NCI-H2029 (cell line): ENCODE results near the gene CENPS.
"Not testable (repeated sequence)": the region's sequence is repeated elsewhere in the genome, so short reads cannot be mapped to it uniquely, and the experiment has no call there.

Experiments used
- DNase-seq: peaks from one replicate; lab custom pipeline; 2025; lab: John Stamatoyannopoulos, UW

Gene CENPS

DNA sequence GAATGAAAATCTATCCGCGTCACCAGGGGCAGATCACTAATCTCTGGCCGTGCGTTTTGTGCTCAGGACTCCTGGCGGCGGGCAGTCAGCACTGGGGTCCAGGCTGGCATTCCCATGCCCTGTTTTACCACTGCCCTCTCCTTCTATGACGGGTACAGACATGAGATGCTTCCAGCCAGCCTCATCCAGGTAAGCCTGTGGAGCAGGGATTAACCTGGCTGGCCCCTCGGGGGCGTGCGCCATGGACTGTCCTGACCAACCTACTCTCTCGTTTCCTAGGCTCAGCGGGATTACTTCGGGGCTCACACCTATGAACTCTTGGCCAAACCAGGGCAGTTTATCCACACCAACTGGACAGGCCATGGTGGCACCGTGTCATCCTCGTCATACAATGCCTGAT is 10.9 kb upstream of the CENPS start:
- no peak for DNase-seq

DNA sequence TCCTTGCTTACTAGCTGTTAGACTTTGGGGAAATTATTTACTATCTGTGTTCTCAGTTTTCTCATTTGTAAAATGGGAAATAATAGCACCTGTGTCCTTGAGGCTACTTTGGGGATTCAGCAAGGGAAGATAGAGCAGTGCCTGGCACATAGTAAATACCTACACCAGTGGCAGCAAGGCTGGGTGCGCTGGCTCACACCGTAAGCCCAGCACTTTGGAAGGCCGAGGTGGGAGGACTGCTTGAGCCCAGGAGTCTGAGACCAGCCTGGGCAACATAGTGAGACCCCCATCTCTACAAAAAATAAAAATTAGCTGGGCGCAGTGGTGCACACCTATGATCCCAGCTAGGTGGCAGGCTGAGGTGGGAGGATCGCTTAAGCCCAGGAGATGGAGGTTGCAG is 8.6 kb upstream of the CENPS start:
- DNase-seq: no peak

- no peak for DNase-seq
These were observed 6.2 kb upstream of the CENPS start for GRCh38 chr1:10424034-10424433.

DNA sequence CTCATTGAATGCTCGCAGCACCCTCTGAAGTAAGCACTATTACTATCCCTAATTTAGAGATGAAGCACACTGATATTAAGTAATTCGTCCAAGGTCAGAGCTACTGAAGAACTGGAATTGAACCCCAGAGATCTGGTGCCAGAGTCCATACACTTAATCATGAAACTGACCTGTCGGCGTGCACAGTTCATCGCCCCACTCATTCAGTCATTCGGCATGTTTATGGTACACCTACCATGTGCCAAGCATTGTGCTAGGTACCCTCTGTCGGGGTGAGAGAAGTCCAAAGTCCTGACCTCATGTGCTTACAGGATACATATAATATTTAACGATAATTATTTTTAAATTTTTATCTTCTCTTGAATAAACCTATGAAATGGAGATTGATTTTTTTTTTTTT is 5.6 kb upstream of the CENPS start:
- DNase-seq: no peak

DNA sequence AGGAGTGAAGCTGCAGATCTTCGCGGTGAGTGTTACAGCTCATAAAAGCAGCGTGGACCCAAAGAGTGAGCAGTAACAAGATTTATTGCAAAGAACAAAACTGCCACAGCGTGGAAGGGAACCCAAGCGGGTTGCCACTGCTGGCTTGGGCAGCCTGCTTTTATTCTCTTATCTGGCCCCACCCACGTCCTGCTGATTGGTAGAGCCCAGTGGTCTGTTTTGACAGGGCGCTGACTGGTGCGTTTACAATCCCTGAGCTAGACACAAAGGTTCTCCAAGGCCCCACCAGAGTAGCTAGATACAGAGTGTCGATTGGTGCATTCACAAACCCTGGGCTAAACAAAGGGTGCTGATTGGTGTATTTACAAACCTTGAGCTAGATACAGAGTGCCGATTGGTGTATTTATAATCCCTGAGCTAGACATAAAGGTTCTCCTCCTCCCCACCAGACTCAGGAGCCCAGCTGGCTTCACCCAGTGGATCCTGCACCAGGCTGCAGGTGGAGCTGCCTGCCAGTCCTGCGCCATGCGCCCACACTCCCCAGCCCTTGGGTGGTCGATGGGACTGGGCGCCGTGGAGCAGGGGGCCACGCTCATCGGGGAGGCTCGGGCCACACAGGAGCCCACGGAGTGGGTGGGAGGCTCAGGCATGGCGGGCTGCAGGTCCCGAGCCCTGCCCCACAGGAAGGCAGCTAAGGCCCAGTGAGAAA is 4.3 kb upstream of the CENPS start:
- not testable (repeated sequence) for DNase-seq

DNA sequence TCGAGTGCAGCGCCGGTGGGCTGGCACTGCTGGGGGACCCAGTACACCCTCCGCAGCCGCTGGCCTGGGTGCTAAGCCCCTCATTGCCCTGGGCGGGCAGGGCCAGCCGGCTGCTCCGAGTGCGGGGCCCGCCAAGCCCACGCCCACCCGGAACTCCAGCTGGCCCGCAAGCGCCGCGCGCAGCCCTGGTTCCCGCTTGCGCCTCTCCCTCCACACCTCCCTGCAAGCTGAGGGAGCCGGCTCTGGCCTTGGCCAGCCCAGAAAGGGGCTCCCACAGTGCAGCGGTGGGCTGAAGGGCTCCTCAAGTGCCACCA is 3.7 kb upstream of the CENPS start:
- DNase-seq: not testable (repeated sequence)

- DNase-seq: no peak
These were observed 1.2 kb upstream of the CENPS start for GRCh38 chr1:10428984-10429383.

- no peak for DNase-seq
These were observed 391 bp upstream of the CENPS start for GRCh38 chr1:10429868-10430215.

GRCh38 chr1:10431070-10431730 is 967 bp downstream of the CENPS start:
- peak; percentile 21 for DNase-seq

- no peak for DNase-seq
These were observed 2.9 kb downstream of the CENPS start for GRCh38 chr1:10432910-10433700.

DNA sequence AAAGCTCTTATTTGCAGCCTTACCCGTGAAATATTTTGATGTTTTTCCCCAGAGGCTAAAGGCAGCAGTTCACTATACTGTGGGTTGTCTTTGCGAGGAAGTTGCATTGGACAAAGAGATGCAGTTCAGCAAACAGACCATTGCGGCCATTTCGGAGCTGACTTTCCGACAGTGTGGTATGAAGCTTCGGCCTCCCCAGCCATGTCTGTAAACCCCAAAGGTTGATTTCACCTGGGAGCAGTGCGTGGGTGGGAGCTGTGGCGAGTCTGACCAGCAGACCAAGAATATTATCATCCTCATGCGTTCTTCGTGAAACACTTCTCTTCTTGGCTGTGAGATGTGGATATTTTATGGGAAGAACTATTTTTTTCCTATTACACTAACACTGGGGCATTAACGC is 3.6 kb downstream of the CENPS start:
- DNase-seq: no peak

DNA sequence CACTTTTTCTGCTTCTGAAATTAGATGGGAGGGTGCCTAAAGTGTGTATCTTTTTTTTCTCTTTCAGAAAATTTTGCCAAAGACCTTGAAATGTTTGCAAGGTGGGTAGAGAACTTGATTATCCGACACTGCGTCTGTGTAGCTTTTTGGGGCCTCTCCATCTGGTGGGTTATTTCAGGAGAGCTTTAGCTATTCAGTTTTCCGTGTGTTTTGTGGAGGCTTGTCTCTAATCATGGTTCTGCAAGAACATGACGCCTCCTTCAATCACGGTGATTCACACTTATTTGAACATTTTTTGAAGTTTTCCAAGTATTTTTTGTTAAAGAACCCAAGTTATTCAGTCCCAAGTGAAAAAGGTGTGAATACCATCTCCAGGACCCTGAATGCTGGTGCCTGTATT is 4.4 kb downstream of the CENPS start:
- no peak for DNase-seq

DNA sequence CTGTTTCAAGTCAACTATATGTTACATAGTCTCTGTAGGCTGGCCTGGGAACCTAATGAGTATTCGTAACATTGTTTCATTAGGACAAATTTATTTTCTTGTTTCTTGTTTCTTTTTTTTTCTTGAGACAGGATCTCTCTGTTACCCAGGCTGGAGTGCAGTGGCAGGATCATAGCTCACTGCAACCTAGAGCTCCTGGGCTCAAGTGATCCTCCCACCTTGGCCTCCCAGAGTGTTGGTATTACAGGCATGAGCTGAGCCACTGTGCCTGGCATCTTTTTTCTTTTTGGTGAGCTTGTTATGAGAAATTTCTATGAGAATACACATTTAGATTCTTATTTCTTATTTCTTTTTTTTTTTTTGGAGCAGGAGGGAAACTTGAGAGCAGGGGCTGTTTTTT is 6.8 kb downstream of the CENPS start:
- no peak for DNase-seq

GRCh38 chr1:10438677-10439163 is 8.5 kb downstream of the CENPS start:
- DNase-seq: peak; percentile 27

GRCh38 chr1:10440305-10440704 is 10.1 kb downstream of the CENPS start:
- no peak for DNase-seq

GRCh38 chr1:10440794-10441193 is 10.6 kb downstream of the CENPS start:
- DNase-seq: no peak

DNA sequence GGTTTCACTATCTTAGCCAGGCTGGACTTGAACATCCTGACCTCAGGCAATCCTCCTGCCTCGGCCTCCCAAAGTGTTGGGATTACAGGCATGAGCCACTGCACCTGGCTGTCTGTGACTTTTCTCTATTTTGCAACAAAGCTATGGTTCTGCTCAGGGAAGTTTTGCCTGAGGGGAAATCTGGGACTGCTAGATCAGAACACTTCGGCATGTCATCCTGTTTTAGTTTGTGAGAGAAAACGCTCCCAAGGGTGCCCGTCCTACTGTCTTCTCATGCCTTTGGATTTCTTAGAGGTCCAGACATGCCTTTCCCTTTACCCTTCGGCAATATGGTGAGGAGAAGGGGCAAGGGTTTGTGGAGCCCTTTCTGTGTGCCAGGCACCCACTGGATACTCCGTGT is 14.0 kb downstream of the CENPS start:
- DNase-seq: no peak

DNA sequence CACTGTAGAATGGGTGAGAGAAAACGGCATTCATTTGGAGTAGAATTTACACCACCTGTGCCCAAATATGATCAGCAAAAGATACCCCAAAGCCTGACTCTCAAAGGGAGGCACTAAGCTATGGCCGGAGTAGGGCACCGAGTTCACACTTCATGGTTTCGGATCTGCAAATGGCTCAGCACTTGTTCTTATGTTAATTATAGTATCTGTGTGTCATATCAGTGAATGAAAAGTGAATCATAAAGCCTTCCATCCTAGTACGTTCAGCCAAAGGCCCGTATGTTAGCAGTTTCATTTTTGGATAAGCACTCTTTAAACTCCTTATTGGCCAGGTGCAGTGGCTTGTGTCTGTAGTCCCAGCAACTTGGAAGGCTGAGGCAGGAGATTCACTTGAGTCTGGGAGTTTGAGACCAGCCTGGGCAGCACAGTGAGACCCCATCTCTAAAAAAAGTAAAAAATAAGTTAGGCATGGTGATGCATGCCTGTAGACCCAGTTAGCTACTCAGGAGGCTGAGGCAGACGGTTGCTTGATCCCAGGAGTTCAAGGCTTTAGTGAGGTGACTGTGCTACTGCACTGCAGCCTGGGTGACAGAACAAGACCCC is 14.7 kb downstream of the CENPS start:
- DNase-seq: no peak

- DNase-seq: no peak
These were observed 16.7 kb downstream of the CENPS start for GRCh38 chr1:10446790-10447422.

- no peak for DNase-seq
These were observed 19.5 kb downstream of the CENPS start, which contains the start of gene CORT for GRCh38 chr1:10449751-10450150. Gene CORT, plus strand, starts transcription at chr1:10450031. Its CDS starts 193 bp downstream, at chr1:10450224.

- no peak for DNase-seq
These were observed 20.1 kb downstream of the CENPS start for GRCh38 chr1:10450156-10450814.

GRCh38 chr1:10450836-10451235 is 20.6 kb downstream of the CENPS start:
- no peak for DNase-seq
